ENCODE data around the gene HRH1. TPM values are rescaled to one million over a fixed set of nuclear protein-coding genes. Genes with fewer than 3 reads are reported as not detected.

The HRH1 gene
- total and polyA plus RNA-seq, 2 of the 13 experiments (the other 11 are each of a cell fraction or from before 2014, with no cell fraction given): not detected

DNA sequence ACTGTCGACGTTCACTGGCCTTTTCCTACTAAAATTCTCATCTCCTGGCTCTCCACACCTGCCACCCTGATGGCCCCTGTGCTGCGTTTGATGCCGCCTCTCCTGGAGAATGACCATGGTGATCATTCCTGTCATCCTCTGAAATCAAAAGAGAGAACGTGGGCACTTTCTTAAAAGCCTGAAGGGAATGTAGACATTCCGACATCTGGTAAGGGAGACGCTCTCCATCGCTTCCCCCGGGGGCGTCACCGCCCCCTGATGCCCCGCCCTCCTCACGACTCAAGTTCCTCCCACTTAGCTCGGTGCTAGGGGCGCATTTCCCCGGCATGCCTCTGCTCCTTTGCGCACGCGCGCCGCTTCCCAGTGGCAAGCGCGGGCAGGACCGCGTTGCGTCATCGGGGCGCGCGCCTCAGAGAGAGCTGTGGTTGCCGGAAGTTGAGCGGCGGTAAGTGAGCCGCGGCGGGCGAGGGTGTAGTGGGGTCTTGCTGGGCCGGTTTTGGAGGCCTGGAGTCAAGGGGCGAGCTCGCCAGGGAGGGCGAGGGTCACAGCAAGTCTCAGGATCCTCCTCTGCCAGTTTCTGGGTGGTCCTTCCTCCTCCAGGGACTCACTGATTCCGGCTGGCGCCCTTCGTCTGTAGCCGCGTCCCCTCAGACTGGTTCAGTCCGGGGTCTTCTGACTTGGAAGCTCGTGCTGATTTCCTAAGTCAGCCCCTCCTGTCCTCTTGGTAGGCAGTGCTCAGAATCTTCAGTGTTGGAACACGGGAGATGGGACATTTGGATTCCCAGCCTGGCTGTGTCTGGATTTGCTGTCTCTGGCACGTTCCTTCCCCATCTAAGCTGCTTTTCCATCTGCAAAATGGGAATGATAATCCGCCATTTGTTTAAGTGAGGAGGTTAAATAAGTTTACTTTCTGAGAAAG lies 118.0 kb downstream of the HRH1 start, which contains the start of gene ATG7 (continued):
- TF ChIP-seq, protein P1, sequence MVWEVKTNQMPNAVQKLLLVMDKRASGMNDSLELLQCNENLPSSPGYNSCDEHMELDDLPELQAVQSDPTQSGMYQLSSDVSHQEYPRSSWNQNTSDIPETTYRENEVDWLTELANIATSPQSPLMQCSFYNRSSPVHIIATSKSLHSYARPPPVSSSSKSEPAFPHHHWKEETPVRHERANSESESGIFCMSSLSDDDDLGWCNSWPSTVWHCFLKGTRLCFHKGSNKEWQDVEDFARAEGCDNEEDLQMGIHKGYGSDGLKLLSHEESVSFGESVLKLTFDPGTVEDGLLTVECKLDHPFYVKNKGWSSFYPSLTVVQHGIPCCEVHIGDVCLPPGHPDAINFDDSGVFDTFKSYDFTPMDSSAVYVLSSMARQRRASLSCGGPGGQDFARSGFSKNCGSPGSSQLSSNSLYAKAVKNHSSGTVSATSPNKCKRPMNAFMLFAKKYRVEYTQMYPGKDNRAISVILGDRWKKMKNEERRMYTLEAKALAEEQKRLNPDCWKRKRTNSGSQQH (CRISPR knock-in tag; IDR thresholded peaks at IDR 0.05; ENCODE audit: low read depth): peak; percentile 89
- TF ChIP-seq, protein P2, sequence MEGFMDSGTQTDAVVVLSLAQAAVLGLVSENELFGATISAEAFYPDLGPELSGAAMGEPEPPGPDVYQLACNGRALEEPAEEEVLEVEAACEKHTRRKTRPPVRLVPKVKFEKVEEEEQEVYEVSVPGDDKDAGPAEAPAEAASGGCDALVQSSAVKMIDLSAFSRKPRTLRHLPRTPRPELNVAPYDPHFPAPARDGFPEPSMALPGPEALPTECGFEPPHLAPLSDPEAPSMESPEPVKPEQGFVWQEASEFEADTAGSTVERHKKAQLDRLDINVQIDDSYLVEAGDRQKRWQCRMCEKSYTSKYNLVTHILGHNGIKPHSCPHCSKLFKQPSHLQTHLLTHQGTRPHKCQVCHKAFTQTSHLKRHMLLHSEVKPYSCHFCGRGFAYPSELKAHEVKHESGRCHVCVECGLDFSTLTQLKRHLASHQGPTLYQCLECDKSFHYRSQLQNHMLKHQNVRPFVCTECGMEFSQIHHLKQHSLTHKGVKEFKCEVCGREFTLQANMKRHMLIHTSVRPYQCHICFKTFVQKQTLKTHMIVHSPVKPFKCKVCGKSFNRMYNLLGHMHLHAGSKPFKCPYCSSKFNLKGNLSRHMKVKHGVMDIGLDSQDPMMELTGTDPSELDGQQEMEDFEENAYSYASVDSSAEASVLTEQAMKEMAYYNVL (CRISPR knock-in tag; IDR thresholded peaks at IDR 0.05; ENCODE audit: borderline replicate concordance): 0 out of 2 replicates have a peak, but pooled peaks have one; percentile 72
- peak; percentile 85 for TF ChIP-seq SP4 (CRISPR knock-in tag; IDR thresholded peaks at IDR 0.05)

DNA sequence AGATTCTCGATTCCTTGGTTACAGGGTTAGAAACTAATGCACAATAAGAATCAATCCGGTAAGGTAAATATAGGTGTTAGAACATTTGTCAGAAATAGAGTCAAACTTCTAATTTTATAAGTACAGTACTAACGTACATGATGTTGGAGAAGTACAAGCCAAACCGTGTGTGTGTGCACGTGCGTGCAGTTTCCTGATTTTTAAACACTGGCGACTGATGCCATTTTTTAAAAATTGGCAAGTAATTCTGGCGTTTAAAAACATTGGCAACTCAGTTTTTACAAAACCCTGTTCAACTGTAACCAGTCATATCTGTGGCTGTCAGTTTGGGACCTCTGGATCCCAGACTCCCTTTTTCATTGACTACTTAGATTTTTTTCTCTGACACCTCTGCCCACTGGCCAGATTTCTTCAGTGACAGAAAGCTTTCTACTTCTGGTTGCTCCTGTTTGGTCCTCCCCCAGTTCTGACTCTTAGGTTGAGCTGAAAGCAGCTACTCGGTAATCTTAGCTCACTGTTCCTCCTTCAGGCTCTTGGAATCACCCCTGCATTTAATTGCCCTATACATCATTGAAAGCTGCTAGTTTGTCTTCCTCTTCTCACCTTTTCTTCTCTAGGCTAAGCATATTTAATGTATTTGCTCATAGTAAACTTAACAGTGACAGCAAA lies 118.7 kb downstream of the HRH1 start:
- Histone ChIP-seq H3K4me1 (ENCODE audit: insufficient read depth, low read length) (peaks cover 32% of the 10 kb centered on the region), H3K9ac (ENCODE audit: insufficient read depth, low read depth, low read length) (peak overlapping the region; percentile 94), H2AFZ (ENCODE audit: low read length) (no peak overlapping the region), H3K4me3 (replicated peaks in 1 of 3; ENCODE audit: insufficient read depth in 1 of 3, low read depth in 2 of 3, low read length in 3 of 3) (peak overlapping the region; percentile 89 to 99 (median 91)), H3K9me3 (ENCODE audit: low read length) (no peaks in the 10 kb centered on the region), H3K36me3 (replicated peaks in 1 of 2; ENCODE audit: control insufficient read depth in 1 of 2, insufficient read depth in 2 of 2, low read length in 2 of 2) (no peaks in the 10 kb centered on the region), H3K4me2 (ENCODE audit: low read depth, low read length) (peak overlapping the region; percentile 90), H4K20me1 (ENCODE audit: insufficient read depth, low read length) (no peaks in the 10 kb centered on the region), H3K27ac (ENCODE audit: extremely low read length, insufficient read depth, low read length) (peak overlapping the region; percentile 66), H3K79me2 (ENCODE audit: insufficient read depth, low read length) (peaks cover 18% of the 10 kb centered on the region), H3K27me3 (ENCODE audit: control insufficient read depth in 1 of 2, insufficient read depth in 2 of 2, low read length in 2 of 2) (no peaks in the 10 kb centered on the region; a peak in 1 of 5 replicates)
- FAIRE-seq (no peak), DNase-seq (ENCODE audit: low spot score) (no peak), ATAC-seq (no peak)
- 3% methylated on average over 9 of the region's 9 CpGs for WGBS (ENCODE audit: low lambda C conversion rate)
- intact Hi-C loops (cut with micrococcal nuclease; ENCODE audit: unreplicated experiment): loop anchor here (2.0 kb wide), 1 partner anchor 36 kb away; no protein-coding TSS in a partner anchor
- POLR2A ChIA-PET: interaction anchor here (1.3 to 1.5 kb wide), 4 partner anchors 13 to 39 kb away, joined by 3 to 9 read pairs (median 4); no protein-coding TSS in a partner anchor
- CTCF ChIA-PET (ENCODE audit: low intra/inter-chr PET ratio, low total read pairs): no interaction called here
- BruUV-seq (replicated peaks): no TSS peak
- in situ Hi-C loops (cut with HindIII; ENCODE audit: extremely low pct_ligation_motif_present, low pct_unique_long_range_greater_than_20kb): no loop called here
- TF ChIP-seq, protein P3, sequence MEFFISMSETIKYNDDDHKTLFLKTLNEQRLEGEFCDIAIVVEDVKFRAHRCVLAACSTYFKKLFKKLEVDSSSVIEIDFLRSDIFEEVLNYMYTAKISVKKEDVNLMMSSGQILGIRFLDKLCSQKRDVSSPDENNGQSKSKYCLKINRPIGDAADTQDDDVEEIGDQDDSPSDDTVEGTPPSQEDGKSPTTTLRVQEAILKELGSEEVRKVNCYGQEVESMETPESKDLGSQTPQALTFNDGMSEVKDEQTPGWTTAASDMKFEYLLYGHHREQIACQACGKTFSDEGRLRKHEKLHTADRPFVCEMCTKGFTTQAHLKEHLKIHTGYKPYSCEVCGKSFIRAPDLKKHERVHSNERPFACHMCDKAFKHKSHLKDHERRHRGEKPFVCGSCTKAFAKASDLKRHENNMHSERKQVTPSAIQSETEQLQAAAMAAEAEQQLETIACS (CRISPR knock-in tag; IDR thresholded peaks at IDR 0.05): no peak
- no peak for TF ChIP-seq BCL6 (CRISPR knock-in tag; IDR thresholded peaks at IDR 0.05)
- TF ChIP-seq, protein P4, sequence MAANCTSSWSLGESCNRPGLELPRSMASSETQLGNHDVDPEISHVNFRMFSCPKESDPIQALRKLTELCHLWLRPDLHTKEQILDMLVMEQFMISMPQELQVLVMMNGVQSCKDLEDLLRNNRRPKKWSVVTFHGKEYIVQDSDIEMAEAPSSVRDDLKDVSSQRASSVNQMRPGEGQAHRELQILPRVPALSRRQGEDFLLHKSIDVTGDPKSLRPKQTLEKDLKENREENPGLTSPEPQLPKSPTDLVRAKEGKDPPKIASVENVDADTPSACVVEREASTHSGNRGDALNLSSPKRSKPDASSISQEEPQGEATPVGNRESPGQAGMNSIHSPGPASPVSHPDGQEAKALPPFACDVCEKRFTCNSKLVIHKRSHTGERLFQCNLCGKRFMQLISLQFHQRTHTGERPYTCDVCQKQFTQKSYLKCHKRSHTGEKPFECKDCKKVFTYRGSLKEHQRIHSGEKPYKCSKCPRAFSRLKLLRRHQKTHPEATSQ (CRISPR knock-in tag; IDR thresholded peaks at IDR 0.05; ENCODE audit: borderline replicate concordance): no peak
- TF ChIP-seq KLF12 (CRISPR knock-in tag; IDR thresholded peaks at IDR 0.05; ENCODE audit: borderline replicate concordance): no peak
- no peak for TF ChIP-seq ZNF792 (CRISPR knock-in tag; IDR thresholded peaks at IDR 0.05)
- no peak for TF ChIP-seq ZNF724P (CRISPR knock-in tag; IDR thresholded peaks at IDR 0.05; ENCODE audit: borderline replicate concordance)
- no peak for TF ChIP-seq SAP130 (CRISPR knock-in tag; IDR thresholded peaks at IDR 0.05; ENCODE audit: low read depth)
- no peak for TF ChIP-seq ZNF468 (CRISPR knock-in tag; IDR thresholded peaks at IDR 0.05)
- TF ChIP-seq ZNF660 (CRISPR knock-in tag; IDR thresholded peaks at IDR 0.05; ENCODE audit: borderline replicate concordance, low read depth): no peak
